Panc1 (cell line): ENCODE results near the gene ARHGAP6.

Experiments used
- CTCF ChIP-seq: fragments of 450-650 bp; IDR thresholded peaks from 2 replicates; pipeline ENCODE4 v1.5.1; 2017; ENCODE audit warnings: mild to moderate bottlenecking
- POLR2AphosphoS5 ChIP-seq: IDR thresholded peaks from 2 replicates; pipeline ENCODE4 v1.6.1; 2012; ENCODE audit warnings: mild to moderate bottlenecking, low read depth, low read length, moderate library complexity
- REST ChIP-seq, 2 experiments: IDR thresholded peaks; 2 replicates each; pipeline ENCODE4 v1.6.1; 2011 to 2012; ENCODE audit warnings: low read depth in 2 of 2, control low read depth in 1 of 2, low read length in 1 of 2, mild to moderate bottlenecking in 1 of 2, moderate library complexity in 1 of 2; ENCODE audit not compliant: insufficient read depth in 1 of 2
- SIN3A ChIP-seq: IDR thresholded peaks from 2 replicates; pipeline ENCODE4 v1.6.1; 2012; ENCODE audit warnings: low read depth, mild to moderate bottlenecking, low read length, moderate library complexity, borderline replicate concordance; ENCODE audit not compliant: insufficient read depth

- no peak for TF ChIP-seq CTCF
- no peak for TF ChIP-seq POLR2AphosphoS5
- no peak for TF ChIP-seq SIN3A
- no peak for TF ChIP-seq REST (IDR thresholded peaks at IDR 0.05; ENCODE audit: insufficient read depth in 1 of 2, low read depth in 2 of 2, low read length in 1 of 2)
Measured at GRCh38 chrX:11557120-11557519, 108.6 kb downstream of the ARHGAP6 start.
